Measurements from ENCODE around the gene PRPF6. TPM values are rescaled to one million over a fixed set of nuclear protein-coding genes. Genes with fewer than 3 reads are reported as not detected.

The PRPF6 gene
- total and polyA plus RNA-seq, 2 of the 13 experiments (the other 11 are each of a cell fraction or from before 2014, with no cell fraction given) = 63.7 to 101 TPM

DNA sequence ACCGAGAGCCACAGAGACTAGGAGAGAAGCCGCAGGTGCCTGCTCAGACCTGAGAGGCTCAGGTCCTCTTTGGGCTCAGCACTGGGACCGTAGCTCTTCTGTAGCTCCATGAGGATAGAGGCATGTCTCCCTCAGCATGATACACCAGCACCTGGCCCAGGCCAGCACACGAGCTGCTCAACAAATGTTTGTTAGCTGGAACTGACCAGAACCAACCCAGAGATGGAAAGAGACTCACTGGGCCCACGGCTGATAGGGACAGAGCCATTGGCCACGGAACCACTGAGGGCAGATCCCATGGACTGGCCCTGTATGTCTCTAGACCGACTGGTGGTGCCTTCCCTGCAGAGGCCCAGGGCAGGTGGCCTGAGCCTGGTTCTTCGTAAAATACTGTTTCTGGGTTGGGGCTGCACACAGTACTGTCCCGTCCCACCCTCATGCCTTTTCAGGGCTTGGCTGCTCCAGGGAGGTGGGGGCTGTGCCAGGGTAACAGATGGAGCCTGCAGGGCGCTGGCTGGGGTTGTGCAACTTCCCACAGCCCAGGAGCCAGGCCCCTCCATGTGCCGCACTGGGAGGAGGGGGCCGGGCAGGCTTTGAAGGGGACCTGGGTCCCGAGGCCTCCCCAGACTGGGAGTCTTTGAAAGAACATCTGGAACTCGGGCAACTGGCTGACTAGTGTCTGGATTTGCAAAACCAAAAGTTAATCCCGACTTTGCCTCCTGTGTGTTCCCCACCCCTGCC is 60.3 kb downstream of the PRPF6 start (continued):
- TF ChIP-seq ZC3H4 (CRISPR knock-in tag; IDR thresholded peaks at IDR 0.05; ENCODE audit: borderline replicate concordance) (peak; percentile 90), ZNF101 (CRISPR knock-in tag; IDR thresholded peaks at IDR 0.05; ENCODE audit: borderline replicate concordance, low read depth) (0 out of 2 replicates have a peak, but pooled peaks have one; percentile 62), ZFP37 (CRISPR knock-in tag; IDR thresholded peaks at IDR 0.05; ENCODE audit: borderline replicate concordance) (peak; percentile 85; the same call in 1 of the 2 replicates), ATF1 (CRISPR knock-in tag; IDR thresholded peaks at IDR 0.05) (no peak), ZNF777 (CRISPR knock-in tag; IDR thresholded peaks at IDR 0.05) (peak; percentile 67; the same call in 1 of the 2 replicates), AGO2 (optimal IDR thresholded peaks at IDR 0.05; ENCODE audit: low read depth, low read length) (peak; percentile 77), ZNF790 (CRISPR knock-in tag; IDR thresholded peaks at IDR 0.05; ENCODE audit: borderline replicate concordance) (peak; percentile 11; the same call in 1 of the 2 replicates), STAG1 (CRISPR knock-in tag; IDR thresholded peaks at IDR 0.05) (0 out of 2 replicates have a peak, but pooled peaks have one; percentile 2), FLYWCH1 (CRISPR knock-in tag; IDR thresholded peaks at IDR 0.05) (no peak), ZNF263 (CRISPR knock-in tag; IDR thresholded peaks at IDR 0.05) (peak; percentile 69; the same call in 1 of the 2 replicates), TBX2 (CRISPR knock-in tag; IDR thresholded peaks at IDR 0.05; ENCODE audit: borderline replicate concordance) (peak; percentile 54; the same call in 1 of the 2 replicates), PRPF4 (IDR thresholded peaks at IDR 0.05; ENCODE audit: low read depth, low read length, poor library complexity, severe bottlenecking) (no peak), SYNCRIP (IDR thresholded peaks at IDR 0.05; ENCODE audit: insufficient read depth, low read depth, low read length) (no peak), ZBTB7A (CRISPR knock-in tag; IDR thresholded peaks at IDR 0.05) (peak; percentile 72; the same call in 1 of the 2 replicates)
- TF ChIP-seq, protein P1, sequence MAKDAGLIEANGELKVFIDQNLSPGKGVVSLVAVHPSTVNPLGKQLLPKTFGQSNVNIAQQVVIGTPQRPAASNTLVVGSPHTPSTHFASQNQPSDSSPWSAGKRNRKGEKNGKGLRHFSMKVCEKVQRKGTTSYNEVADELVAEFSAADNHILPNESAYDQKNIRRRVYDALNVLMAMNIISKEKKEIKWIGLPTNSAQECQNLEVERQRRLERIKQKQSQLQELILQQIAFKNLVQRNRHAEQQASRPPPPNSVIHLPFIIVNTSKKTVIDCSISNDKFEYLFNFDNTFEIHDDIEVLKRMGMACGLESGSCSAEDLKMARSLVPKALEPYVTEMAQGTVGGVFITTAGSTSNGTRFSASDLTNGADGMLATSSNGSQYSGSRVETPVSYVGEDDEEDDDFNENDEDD (CRISPR knock-in tag; IDR thresholded peaks at IDR 0.05; ENCODE audit: borderline replicate concordance) = peak; percentile 76
- TF ChIP-seq, protein P2, sequence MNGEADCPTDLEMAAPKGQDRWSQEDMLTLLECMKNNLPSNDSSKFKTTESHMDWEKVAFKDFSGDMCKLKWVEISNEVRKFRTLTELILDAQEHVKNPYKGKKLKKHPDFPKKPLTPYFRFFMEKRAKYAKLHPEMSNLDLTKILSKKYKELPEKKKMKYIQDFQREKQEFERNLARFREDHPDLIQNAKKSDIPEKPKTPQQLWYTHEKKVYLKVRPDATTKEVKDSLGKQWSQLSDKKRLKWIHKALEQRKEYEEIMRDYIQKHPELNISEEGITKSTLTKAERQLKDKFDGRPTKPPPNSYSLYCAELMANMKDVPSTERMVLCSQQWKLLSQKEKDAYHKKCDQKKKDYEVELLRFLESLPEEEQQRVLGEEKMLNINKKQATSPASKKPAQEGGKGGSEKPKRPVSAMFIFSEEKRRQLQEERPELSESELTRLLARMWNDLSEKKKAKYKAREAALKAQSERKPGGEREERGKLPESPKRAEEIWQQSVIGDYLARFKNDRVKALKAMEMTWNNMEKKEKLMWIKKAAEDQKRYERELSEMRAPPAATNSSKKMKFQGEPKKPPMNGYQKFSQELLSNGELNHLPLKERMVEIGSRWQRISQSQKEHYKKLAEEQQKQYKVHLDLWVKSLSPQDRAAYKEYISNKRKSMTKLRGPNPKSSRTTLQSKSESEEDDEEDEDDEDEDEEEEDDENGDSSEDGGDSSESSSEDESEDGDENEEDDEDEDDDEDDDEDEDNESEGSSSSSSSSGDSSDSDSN (CRISPR knock-in tag; IDR thresholded peaks at IDR 0.05) = peak; percentile 79; the same call in 1 of the 2 replicates
- TF ChIP-seq, protein P3, sequence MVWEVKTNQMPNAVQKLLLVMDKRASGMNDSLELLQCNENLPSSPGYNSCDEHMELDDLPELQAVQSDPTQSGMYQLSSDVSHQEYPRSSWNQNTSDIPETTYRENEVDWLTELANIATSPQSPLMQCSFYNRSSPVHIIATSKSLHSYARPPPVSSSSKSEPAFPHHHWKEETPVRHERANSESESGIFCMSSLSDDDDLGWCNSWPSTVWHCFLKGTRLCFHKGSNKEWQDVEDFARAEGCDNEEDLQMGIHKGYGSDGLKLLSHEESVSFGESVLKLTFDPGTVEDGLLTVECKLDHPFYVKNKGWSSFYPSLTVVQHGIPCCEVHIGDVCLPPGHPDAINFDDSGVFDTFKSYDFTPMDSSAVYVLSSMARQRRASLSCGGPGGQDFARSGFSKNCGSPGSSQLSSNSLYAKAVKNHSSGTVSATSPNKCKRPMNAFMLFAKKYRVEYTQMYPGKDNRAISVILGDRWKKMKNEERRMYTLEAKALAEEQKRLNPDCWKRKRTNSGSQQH (CRISPR knock-in tag; IDR thresholded peaks at IDR 0.05; ENCODE audit: low read depth) = no peak
- TF ChIP-seq, protein P4, sequence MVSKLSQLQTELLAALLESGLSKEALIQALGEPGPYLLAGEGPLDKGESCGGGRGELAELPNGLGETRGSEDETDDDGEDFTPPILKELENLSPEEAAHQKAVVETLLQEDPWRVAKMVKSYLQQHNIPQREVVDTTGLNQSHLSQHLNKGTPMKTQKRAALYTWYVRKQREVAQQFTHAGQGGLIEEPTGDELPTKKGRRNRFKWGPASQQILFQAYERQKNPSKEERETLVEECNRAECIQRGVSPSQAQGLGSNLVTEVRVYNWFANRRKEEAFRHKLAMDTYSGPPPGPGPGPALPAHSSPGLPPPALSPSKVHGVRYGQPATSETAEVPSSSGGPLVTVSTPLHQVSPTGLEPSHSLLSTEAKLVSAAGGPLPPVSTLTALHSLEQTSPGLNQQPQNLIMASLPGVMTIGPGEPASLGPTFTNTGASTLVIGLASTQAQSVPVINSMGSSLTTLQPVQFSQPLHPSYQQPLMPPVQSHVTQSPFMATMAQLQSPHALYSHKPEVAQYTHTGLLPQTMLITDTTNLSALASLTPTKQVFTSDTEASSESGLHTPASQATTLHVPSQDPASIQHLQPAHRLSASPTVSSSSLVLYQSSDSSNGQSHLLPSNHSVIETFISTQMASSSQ (IDR thresholded peaks at IDR 0.05; ENCODE audit: low read depth) = no peak
- TF ChIP-seq, protein P4 (CRISPR knock-in tag; IDR thresholded peaks at IDR 0.05; ENCODE audit: borderline replicate concordance) = peak; percentile 62

Data from HepG2 (cell line).